Measurements from ENCODE around the gene TAF15.

The TAF15 gene

GRCh38 chr17:35889818-35890773, 80.8 kb downstream of the TAF15 start:
- no peak for TF ChIP-seq CTCF (IDR thresholded peaks at IDR 0.05; ENCODE audit: low read depth, low read length)
- DNase-seq (ENCODE audit: low read depth in 2 of 2), result peak; percentile 78 to 89
- H3K4me3 ChIP-seq (replicated peaks in 1 of 2; ENCODE audit: low read depth in 2 of 2, low read length in 2 of 2), result no peak overlapping the region

GRCh38 chr17:35890774-35891155, 81.5 kb downstream of the TAF15 start:
- TF ChIP-seq CTCF (IDR thresholded peaks at IDR 0.05; ENCODE audit: low read depth, low read length), result no peak
- H3K4me3 ChIP-seq (replicated peaks in 1 of 2; ENCODE audit: low read depth in 2 of 2, low read length in 2 of 2), result no peak overlapping the region
- no peak for DNase-seq (ENCODE audit: low read depth in 2 of 2)

GRCh38 chr17:35891269-35891668, 82.0 kb downstream of the TAF15 start:
- no peak overlapping the region for H3K4me3 ChIP-seq (replicated peaks in 1 of 2; ENCODE audit: low read depth in 2 of 2, low read length in 2 of 2)
- no peak for DNase-seq (ENCODE audit: low read depth in 2 of 2)
- no peak for TF ChIP-seq CTCF (IDR thresholded peaks at IDR 0.05; ENCODE audit: low read depth, low read length)

GRCh38 chr17:35892091-35893035, 83.1 kb downstream of the TAF15 start:
- peak; percentile 63 to 68 for DNase-seq (ENCODE audit: low read depth in 2 of 2)
- H3K4me3 ChIP-seq (replicated peaks in 1 of 2; ENCODE audit: low read depth in 2 of 2, low read length in 2 of 2), result no peak overlapping the region
- no peak for TF ChIP-seq CTCF (IDR thresholded peaks at IDR 0.05; ENCODE audit: low read depth, low read length)

GRCh38 chr17:35893751-35894150, 84.5 kb downstream of the TAF15 start:
- DNase-seq (ENCODE audit: low read depth in 2 of 2), result no peak
- TF ChIP-seq CTCF (IDR thresholded peaks at IDR 0.05; ENCODE audit: low read depth, low read length), result no peak
- no peak overlapping the region for H3K4me3 ChIP-seq (replicated peaks in 1 of 2; ENCODE audit: low read depth in 2 of 2, low read length in 2 of 2)

- TF ChIP-seq CTCF (IDR thresholded peaks at IDR 0.05; ENCODE audit: low read depth, low read length), result no peak
- no peak overlapping the region for H3K4me3 ChIP-seq (replicated peaks in 1 of 2; ENCODE audit: low read depth in 2 of 2, low read length in 2 of 2)
- no peak for DNase-seq (ENCODE audit: low read depth in 2 of 2)
These were observed 84.9 kb downstream of the TAF15 start for GRCh38 chr17:35894206-35894605.

Data from cardiac fibroblast (primary cell).